HepG2 (cell line): Measurements from ENCODE around the gene SASS6.

Experiments used
- KLF16 ChIP-seq, 2 experiments: sonication (generic) in 1 of 2; formaldehyde crosslinking in 1 of 2; IDR thresholded peaks; 2 replicates each; pipeline versions ENCODE4 v1.6.1 to v1.8.0; 2016 to 2023; ENCODE audit warnings: missing genetic modification reagents in 2 of 2, missing compliant biosample characterization in 1 of 2
- NFE2L2 ChIP-seq: fragments of 150-350 bp; IDR thresholded peaks from 2 replicates; pipeline ENCODE4 v1.6.1; 2014; ENCODE audit warnings: low read length
- POLR2A ChIP-seq, 2 experiments: IDR thresholded peaks; 2 replicates each; pipeline ENCODE4 v1.6.1; 2011; ENCODE audit warnings: low read depth in 2 of 2, low read length in 2 of 2, mild to moderate bottlenecking in 1 of 2, moderate library complexity in 1 of 2; ENCODE audit not compliant: insufficient read depth in 1 of 2
- POLR2AphosphoS2 ChIP-seq: IDR thresholded peaks from 2 replicates; pipeline ENCODE4 v1.6.1; 2011; ENCODE audit warnings: low read depth, low read length, improper control_type of control experiment
- ZNF839 ChIP-seq: sonication (generic); formaldehyde crosslinking; IDR thresholded peaks from 2 replicates; pipeline ENCODE4 v1.4.0; 2020; ENCODE audit warnings: missing genetic modification reagents, mild to moderate bottlenecking, borderline replicate concordance
- TF ChIP-seq, protein P1 (sequence below): sonication (generic); formaldehyde crosslinking; IDR thresholded peaks from 2 replicates; pipeline ENCODE4 v1.5.0; 2020; ENCODE audit warnings: mild to moderate bottlenecking, missing genetic modification reagents, moderate library complexity
- TF ChIP-seq, protein P2 (sequence below): sonication (generic); formaldehyde crosslinking; IDR thresholded peaks from 2 replicates; pipeline ENCODE4 v1.4.0; 2020; ENCODE audit warnings: missing genetic modification reagents, mild to moderate bottlenecking, borderline replicate concordance

DNA sequence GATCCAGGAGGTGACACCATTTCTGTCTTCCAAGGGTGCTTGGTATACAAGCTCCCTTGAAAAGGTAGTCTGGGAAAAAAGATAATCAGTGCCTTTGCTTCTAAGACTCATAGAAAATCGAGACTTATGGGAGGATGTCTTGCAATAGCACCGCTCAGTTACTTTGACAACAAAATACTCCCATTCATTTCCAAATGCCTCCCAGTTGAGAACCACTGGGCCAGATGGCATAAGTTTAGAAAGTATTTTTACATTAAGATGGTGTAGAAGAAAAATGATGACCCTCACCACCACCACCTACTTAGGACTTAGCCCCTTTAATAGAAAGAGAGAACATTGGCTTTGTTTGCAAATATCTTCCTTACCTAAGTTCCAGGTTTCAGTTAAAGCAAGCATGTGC lies 4.9 kb upstream of the SASS6 start:
- TF ChIP-seq, protein P1, sequence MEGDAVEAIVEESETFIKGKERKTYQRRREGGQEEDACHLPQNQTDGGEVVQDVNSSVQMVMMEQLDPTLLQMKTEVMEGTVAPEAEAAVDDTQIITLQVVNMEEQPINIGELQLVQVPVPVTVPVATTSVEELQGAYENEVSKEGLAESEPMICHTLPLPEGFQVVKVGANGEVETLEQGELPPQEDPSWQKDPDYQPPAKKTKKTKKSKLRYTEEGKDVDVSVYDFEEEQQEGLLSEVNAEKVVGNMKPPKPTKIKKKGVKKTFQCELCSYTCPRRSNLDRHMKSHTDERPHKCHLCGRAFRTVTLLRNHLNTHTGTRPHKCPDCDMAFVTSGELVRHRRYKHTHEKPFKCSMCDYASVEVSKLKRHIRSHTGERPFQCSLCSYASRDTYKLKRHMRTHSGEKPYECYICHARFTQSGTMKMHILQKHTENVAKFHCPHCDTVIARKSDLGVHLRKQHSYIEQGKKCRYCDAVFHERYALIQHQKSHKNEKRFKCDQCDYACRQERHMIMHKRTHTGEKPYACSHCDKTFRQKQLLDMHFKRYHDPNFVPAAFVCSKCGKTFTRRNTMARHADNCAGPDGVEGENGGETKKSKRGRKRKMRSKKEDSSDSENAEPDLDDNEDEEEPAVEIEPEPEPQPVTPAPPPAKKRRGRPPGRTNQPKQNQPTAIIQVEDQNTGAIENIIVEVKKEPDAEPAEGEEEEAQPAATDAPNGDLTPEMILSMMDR (CRISPR knock-in tag), result no peak
- TF ChIP-seq, protein P2, sequence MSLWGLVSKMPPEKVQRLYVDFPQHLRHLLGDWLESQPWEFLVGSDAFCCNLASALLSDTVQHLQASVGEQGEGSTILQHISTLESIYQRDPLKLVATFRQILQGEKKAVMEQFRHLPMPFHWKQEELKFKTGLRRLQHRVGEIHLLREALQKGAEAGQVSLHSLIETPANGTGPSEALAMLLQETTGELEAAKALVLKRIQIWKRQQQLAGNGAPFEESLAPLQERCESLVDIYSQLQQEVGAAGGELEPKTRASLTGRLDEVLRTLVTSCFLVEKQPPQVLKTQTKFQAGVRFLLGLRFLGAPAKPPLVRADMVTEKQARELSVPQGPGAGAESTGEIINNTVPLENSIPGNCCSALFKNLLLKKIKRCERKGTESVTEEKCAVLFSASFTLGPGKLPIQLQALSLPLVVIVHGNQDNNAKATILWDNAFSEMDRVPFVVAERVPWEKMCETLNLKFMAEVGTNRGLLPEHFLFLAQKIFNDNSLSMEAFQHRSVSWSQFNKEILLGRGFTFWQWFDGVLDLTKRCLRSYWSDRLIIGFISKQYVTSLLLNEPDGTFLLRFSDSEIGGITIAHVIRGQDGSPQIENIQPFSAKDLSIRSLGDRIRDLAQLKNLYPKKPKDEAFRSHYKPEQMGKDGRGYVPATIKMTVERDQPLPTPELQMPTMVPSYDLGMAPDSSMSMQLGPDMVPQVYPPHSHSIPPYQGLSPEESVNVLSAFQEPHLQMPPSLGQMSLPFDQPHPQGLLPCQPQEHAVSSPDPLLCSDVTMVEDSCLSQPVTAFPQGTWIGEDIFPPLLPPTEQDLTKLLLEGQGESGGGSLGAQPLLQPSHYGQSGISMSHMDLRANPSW, result no peak
- TF ChIP-seq POLR2A (IDR thresholded peaks at IDR 0.05; ENCODE audit: insufficient read depth in 1 of 2, low read depth in 2 of 2, low read length in 2 of 2) (no peak), POLR2AphosphoS2 (no peak), ZNF839 (CRISPR knock-in tag) (no peak), NFE2L2 (no peak), KLF16 (CRISPR knock-in tag; IDR thresholded peaks at IDR 0.05) (no peak)
